HepG2 (cell line): ENCODE data around the gene DLG4. TPM values are rescaled to one million over a fixed set of nuclear protein-coding genes. Genes with fewer than 3 reads are reported as not detected.

Experiments
- CBX1 ChIP-seq: IDR thresholded peaks from one replicate; pipeline ENCODE4 v1.6.1; 2016; ENCODE audit warnings: antibody characterized with exemption, low read depth
- FIP1L1 ChIP-seq: fragments of 200-400 bp; formaldehyde crosslinking; IDR thresholded peaks from 2 replicates; pipeline ENCODE4 v1.6.1; 2018; ENCODE audit warnings: low read depth, mild to moderate bottlenecking, low read length, moderate library complexity, borderline replicate concordance; ENCODE audit not compliant: insufficient read depth
- FOSL1 ChIP-seq: sonication (generic); formaldehyde crosslinking; IDR thresholded peaks from 2 replicates; pipeline ENCODE4 v1.9.0; 2021; ENCODE audit warnings: missing genetic modification reagents, borderline replicate concordance
- FOXC1 ChIP-seq: sonication (generic); formaldehyde crosslinking; IDR thresholded peaks from 2 replicates; pipeline ENCODE4 v1.8.0; 2022; ENCODE audit warnings: mild to moderate bottlenecking, missing genetic modification reagents, borderline replicate concordance
- HNRNPH1 ChIP-seq: fragments of 200-400 bp; formaldehyde crosslinking; optimal IDR thresholded peaks from 2 replicates; pipeline ENCODE3; 2017; ENCODE audit warnings: mild to moderate bottlenecking, low read depth, low read length
- HOXA3 ChIP-seq: sonication (generic); formaldehyde crosslinking; IDR thresholded peaks from 2 replicates; pipeline ENCODE4 v1.5.0; 2020; ENCODE audit warnings: missing genetic modification reagents
- KDM2A ChIP-seq: sonication (generic); formaldehyde crosslinking; IDR thresholded peaks from 2 replicates; pipeline ENCODE4 v1.4.0; 2020; ENCODE audit warnings: low read depth, missing genetic modification reagents, borderline replicate concordance
- MYC ChIP-seq: sonication (generic); formaldehyde crosslinking; IDR thresholded peaks from 2 replicates; pipeline ENCODE4 v1.9.0; 2021; ENCODE audit warnings: missing genetic modification reagents, borderline replicate concordance
- SSRP1 ChIP-seq: IDR thresholded peaks from 2 replicates; pipeline ENCODE4 v1.6.1; 2016; ENCODE audit warnings: control low read depth
- TOE1 ChIP-seq: sonication (generic); formaldehyde crosslinking; IDR thresholded peaks from 2 replicates; pipeline ENCODE4 v1.4.0; 2020; ENCODE audit warnings: mild to moderate bottlenecking, missing genetic modification reagents
- polyA plus RNA-seq, 8 experiments: library from polyadenylated mRNA; depleted of rRNA in 3 of 8; stranded (reverse) in 7 of 8; unstranded in 1 of 8; fragments of >200 nt; fragmentation: Illumina TruSeq in 4 of 8; extraction: Trizol in 4 of 8; gene quantifications; 2 replicates each; pipeline versions ENCODE4 v1.2.1 to v1.2.3, GENCODE V29; 2011 to 2016; ENCODE audit warnings: low read depth in 4 of 8, missing spikeins in 1 of 8, mixed read lengths in 1 of 8; ENCODE audit not compliant: insufficient read depth in 1 of 8
- total RNA-seq, 5 experiments: library from RNA; depleted of rRNA; stranded (reverse); fragments of >200 nt; fragmentation: Illumina TruSeq; extraction: Trizol; gene quantifications; 2 replicates each; pipeline ENCODE4 v1.2.3, GENCODE V29; 2016; ENCODE audit warnings: low read depth in 1 of 5
- TF ChIP-seq, protein P1 (sequence below): sonication (generic); formaldehyde crosslinking; conservative IDR thresholded peaks from 2 replicates; pipeline ENCODE4 v1.4.0; 2020; ENCODE audit warnings: missing genetic modification reagents
- TF ChIP-seq, protein P2 (sequence below), 2 experiments: sonication (generic) in 1 of 2; formaldehyde crosslinking in 1 of 2; IDR thresholded peaks; 2 replicates each; pipeline versions ENCODE4 v1.6.1 to v1.9.0; 2014 to 2022; ENCODE audit warnings: antibody characterized with exemption in 1 of 2, borderline replicate concordance in 1 of 2, inconsistent platforms in 1 of 2, low read depth in 1 of 2, missing genetic modification reagents in 1 of 2
- TF ChIP-seq, protein P3 (sequence below): sonication (generic); IDR thresholded peaks from 2 replicates; pipeline ENCODE4 v1.6.1; 2016; ENCODE audit warnings: low read depth, borderline replicate concordance
- TF ChIP-seq, protein P4 (sequence below): sonication (generic); formaldehyde crosslinking; IDR thresholded peaks from 2 replicates; pipeline ENCODE4 v1.5.1; 2020; ENCODE audit warnings: mild to moderate bottlenecking, missing genetic modification reagents, moderate library complexity
- TF ChIP-seq, protein P5 (sequence below): sonication (generic); formaldehyde crosslinking; conservative IDR thresholded peaks from 2 replicates; pipeline ENCODE4 v1.4.0; 2020; ENCODE audit warnings: missing genetic modification reagents

The DLG4 gene
- total and polyA plus RNA-seq, 2 of the 13 experiments (the other 11 are each of a cell fraction or from before 2014, with no cell fraction given): 0.71 to 4.3 TPM

DNA sequence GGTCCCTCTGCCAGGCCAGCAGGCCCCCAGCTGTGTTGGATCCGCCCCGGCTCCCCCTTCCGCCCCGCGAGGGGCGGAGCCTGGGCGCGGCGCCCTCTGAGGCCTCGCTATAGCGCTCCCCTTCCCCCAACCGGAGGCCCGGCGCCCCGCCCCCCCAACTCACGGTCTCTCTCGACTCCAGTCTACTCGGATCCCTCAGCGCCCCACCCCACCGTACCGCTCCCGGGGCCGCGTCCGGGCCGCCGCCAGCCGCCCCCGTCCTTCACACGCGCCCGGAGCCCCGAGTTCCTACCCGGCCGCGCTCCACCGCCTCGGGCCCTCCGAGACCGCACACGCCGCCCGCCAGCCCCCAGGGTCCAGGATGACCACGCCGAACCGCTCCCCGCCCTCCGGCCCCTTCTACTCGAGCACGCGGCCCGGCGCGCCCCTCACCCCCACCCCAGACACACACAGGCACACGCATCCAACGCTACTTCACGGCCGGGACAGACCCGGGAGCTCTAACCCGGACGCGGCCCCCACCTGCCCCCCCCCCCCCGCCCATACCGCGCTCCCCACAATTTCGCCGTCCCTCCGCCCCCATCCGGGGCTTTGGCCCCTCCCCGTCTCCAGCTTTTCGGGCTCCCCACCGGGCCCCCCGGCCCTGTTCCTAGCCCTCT lies 18.3 kb upstream of the DLG4 start (continued):
- TF ChIP-seq, protein P1, sequence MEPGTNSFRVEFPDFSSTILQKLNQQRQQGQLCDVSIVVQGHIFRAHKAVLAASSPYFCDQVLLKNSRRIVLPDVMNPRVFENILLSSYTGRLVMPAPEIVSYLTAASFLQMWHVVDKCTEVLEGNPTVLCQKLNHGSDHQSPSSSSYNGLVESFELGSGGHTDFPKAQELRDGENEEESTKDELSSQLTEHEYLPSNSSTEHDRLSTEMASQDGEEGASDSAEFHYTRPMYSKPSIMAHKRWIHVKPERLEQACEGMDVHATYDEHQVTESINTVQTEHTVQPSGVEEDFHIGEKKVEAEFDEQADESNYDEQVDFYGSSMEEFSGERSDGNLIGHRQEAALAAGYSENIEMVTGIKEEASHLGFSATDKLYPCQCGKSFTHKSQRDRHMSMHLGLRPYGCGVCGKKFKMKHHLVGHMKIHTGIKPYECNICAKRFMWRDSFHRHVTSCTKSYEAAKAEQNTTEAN: no peak
- TF ChIP-seq, protein P2, sequence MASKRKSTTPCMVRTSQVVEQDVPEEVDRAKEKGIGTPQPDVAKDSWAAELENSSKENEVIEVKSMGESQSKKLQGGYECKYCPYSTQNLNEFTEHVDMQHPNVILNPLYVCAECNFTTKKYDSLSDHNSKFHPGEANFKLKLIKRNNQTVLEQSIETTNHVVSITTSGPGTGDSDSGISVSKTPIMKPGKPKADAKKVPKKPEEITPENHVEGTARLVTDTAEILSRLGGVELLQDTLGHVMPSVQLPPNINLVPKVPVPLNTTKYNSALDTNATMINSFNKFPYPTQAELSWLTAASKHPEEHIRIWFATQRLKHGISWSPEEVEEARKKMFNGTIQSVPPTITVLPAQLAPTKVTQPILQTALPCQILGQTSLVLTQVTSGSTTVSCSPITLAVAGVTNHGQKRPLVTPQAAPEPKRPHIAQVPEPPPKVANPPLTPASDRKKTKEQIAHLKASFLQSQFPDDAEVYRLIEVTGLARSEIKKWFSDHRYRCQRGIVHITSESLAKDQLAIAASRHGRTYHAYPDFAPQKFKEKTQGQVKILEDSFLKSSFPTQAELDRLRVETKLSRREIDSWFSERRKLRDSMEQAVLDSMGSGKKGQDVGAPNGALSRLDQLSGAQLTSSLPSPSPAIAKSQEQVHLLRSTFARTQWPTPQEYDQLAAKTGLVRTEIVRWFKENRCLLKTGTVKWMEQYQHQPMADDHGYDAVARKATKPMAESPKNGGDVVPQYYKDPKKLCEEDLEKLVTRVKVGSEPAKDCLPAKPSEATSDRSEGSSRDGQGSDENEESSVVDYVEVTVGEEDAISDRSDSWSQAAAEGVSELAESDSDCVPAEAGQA (IDR thresholded peaks at IDR 0.05; ENCODE audit: low read depth): no peak
- TF ChIP-seq, protein P2 (CRISPR knock-in tag; IDR thresholded peaks at IDR 0.05; ENCODE audit: borderline replicate concordance): no peak
- TF ChIP-seq FOSL1: no peak
- TF ChIP-seq SSRP1 (CRISPR knock-in tag): no peak
- TF ChIP-seq FIP1L1: no peak
- TF ChIP-seq, protein P3, sequence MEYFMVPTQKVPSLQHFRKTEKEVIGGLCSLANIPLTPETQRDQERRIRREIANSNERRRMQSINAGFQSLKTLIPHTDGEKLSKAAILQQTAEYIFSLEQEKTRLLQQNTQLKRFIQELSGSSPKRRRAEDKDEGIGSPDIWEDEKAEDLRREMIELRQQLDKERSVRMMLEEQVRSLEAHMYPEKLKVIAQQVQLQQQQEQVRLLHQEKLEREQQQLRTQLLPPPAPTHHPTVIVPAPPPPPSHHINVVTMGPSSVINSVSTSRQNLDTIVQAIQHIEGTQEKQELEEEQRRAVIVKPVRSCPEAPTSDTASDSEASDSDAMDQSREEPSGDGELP: peak; percentile 61; the same call in 1 of the 2 replicates
- no peak for TF ChIP-seq FOXC1 (CRISPR knock-in tag)
- TF ChIP-seq MYC: peak; percentile 69; the same call in 1 of the 2 replicates
- peak; percentile 37 for TF ChIP-seq CBX1
- TF ChIP-seq, protein P4, sequence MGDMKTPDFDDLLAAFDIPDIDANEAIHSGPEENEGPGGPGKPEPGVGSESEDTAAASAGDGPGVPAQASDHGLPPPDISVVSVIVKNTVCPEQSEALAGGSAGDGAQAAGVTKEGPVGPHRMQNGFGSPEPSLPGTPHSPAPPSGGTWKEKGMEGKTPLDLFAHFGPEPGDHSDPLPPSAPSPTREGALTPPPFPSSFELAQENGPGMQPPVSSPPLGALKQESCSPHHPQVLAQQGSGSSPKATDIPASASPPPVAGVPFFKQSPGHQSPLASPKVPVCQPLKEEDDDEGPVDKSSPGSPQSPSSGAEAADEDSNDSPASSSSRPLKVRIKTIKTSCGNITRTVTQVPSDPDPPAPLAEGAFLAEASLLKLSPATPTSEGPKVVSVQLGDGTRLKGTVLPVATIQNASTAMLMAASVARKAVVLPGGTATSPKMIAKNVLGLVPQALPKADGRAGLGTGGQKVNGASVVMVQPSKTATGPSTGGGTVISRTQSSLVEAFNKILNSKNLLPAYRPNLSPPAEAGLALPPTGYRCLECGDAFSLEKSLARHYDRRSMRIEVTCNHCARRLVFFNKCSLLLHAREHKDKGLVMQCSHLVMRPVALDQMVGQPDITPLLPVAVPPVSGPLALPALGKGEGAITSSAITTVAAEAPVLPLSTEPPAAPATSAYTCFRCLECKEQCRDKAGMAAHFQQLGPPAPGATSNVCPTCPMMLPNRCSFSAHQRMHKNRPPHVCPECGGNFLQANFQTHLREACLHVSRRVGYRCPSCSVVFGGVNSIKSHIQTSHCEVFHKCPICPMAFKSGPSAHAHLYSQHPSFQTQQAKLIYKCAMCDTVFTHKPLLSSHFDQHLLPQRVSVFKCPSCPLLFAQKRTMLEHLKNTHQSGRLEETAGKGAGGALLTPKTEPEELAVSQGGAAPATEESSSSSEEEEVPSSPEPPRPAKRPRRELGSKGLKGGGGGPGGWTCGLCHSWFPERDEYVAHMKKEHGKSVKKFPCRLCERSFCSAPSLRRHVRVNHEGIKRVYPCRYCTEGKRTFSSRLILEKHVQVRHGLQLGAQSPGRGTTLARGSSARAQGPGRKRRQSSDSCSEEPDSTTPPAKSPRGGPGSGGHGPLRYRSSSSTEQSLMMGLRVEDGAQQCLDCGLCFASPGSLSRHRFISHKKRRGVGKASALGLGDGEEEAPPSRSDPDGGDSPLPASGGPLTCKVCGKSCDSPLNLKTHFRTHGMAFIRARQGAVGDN (CRISPR knock-in tag): peak; percentile 59
- TF ChIP-seq, protein P5, sequence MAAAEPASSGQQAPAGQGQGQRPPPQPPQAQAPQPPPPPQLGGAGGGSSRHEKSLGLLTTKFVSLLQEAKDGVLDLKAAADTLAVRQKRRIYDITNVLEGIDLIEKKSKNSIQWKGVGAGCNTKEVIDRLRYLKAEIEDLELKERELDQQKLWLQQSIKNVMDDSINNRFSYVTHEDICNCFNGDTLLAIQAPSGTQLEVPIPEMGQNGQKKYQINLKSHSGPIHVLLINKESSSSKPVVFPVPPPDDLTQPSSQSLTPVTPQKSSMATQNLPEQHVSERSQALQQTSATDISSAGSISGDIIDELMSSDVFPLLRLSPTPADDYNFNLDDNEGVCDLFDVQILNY (CRISPR knock-in tag): no peak
- TF ChIP-seq HOXA3 (CRISPR knock-in tag): peak; percentile 54
- peak; percentile 31; the same call in 1 of the 2 replicates for TF ChIP-seq KDM2A (CRISPR knock-in tag)
- TF ChIP-seq TOE1 (CRISPR knock-in tag): no peak
- no peak for TF ChIP-seq HNRNPH1
